EL (cell line): Measurements from ENCODE around the gene MTMR8.
"Not testable (repeated sequence)": the region's sequence is repeated elsewhere in the genome, so short reads cannot be mapped to it uniquely, and the experiment has no call there.

Experiments used
- DNase-seq: peaks from one replicate; pipeline ENCODE4 v3.0.0-alpha.2; 2016

The MTMR8 gene

GRCh38 chrX:64394874-64395567 lies at the start of gene MTMR8:
Gene MTMR8, minus strand, starts transcription at chrX:64395452. Its CDS starts 89 bp downstream, at chrX:64395363.
- peak; percentile 7 for DNase-seq

DNA sequence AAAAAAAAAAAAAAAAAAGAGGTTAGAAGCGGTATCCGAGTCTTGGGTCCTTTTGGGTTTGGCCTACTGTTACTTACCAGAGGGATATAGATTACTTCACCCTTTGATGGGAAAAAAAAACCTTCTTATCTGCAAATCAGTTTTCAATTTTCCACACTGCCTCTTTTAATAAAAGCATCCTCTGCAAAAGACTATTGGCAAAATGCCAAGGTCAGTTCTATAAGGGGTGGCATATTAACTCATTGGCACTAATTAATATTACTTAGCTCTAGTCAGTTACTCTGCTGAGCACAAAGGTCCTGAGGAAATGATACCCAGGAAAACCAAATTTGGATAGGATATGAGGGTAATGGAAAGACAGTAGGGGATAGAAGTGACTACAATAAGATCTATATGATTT lies 44.3 kb upstream of the MTMR8 start:
- DNase-seq, result no peak

GRCh38 chrX:64437665-64438064 lies 42.4 kb upstream of the MTMR8 start:
- DNase-seq, result no peak

GRCh38 chrX:64437218-64437617 lies 42.0 kb upstream of the MTMR8 start:
- DNase-seq, result no peak

- no peak for DNase-seq
These were observed 33.1 kb upstream of the MTMR8 start for GRCh38 chrX:64428371-64428770.

- no peak for DNase-seq
These were observed 32.5 kb upstream of the MTMR8 start for GRCh38 chrX:64427787-64428186.

- no peak for DNase-seq
These were observed 32.0 kb upstream of the MTMR8 start for GRCh38 chrX:64427281-64427680.

DNA sequence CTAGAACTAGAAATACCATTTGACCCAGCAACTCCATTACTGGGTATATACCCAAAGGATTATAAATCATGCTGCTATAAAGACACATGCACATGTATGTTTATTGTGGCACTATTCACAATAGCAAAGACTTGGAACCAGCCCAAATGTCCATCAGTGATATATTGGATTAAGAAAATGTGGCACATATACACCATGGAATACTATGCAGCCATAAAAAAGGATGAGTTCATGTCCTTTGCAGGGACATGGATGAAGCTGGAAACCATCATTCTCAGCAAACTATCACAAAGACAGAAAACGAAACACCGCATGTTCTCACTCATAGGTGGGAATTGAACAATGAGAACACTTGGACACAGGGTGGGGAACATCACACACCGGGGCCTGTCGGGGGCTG lies 14.5 kb upstream of the MTMR8 start:
- not testable (repeated sequence) for DNase-seq

GRCh38 chrX:64398088-64398487 lies 2.8 kb upstream of the MTMR8 start:
- DNase-seq, result no peak

DNA sequence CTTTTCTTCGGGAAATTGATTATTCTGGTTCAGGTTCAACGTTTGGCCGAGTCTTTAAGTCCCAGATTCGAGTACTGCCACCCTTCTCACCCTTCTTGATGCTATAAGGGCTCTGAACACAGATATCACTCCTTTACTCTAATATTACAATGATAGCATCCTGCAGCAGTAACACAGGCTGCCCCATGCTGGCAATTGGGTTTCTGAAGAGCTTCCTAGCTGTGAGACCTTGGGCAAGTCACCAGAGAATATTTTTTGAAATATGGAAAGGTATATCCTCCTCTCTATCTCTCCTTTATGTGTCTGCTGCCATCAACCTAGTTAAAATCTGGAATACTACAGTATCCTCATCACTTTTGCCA lies 297 bp upstream of the MTMR8 start:
- DNase-seq, result no peak

- no peak for DNase-seq
These were observed 986 bp downstream of the MTMR8 start for GRCh38 chrX:64394059-64394873.

DNA sequence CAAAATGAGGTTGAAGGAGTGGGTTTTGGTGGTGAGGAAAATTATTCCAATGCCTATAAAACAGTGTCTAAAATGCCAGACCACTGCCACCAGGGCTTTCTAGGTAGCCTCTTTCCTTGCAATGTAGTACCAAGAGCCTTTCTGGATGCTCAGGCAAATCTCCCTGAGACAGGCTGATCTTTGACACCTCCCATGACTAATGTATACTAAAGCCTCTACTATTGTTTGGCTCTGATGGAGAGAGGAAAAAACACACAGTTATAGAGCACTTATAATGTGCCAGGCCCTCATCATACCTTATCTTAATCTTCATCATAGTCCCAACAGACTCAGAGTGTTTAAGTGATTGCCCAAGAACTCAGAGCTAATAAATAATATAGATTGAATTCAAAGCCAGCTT lies 5.8 kb downstream of the MTMR8 start:
- DNase-seq, result no peak

- DNase-seq, result not testable (repeated sequence)
These were observed 14.5 kb downstream of the MTMR8 start for GRCh38 chrX:64380789-64381188.

GRCh38 chrX:64379924-64380323 lies 15.3 kb downstream of the MTMR8 start:
- DNase-seq, result no peak

- no peak for DNase-seq
These were observed 17.5 kb downstream of the MTMR8 start for GRCh38 chrX:64377753-64378152.

DNA sequence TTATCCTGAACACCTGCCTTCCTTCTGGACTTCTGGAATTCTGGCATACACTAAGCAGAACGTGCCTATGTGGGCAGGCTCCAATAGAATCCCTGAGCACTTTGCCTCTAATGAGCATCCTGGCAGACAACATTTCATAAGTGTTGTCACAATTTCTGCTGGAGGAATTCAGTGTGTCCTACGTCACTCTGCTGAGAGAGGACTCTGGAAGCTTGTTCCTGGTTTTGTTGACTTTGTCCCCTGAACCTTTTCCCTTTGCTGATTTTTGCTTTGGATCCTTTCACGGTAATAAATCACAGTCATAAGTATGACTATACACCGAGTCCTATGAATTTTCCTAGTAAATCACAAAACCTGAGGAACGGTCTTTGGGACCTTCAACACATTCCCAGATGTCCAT lies 43.2 kb downstream of the MTMR8 start:
- no peak for DNase-seq

DNA sequence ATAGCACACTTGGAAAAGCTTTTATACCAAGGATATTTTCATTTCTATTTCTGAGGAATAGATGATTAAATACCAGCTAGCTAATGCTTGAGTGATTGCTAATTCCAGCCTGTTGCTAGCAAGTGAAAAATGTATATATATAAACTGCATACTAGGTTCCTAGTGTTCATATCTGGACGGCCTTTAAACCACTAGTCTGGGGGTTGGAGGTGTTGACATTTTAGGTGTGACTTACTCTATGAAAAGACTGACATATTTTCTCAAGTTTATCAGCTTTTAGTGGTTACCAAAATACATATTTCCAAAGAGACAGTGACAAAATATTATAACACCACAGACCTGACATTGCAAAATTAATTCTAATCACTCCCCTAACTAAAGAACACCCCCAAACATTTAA lies 44.7 kb downstream of the MTMR8 start:
- no peak for DNase-seq

GRCh38 chrX:64350047-64350446 lies 45.2 kb downstream of the MTMR8 start:
- no peak for DNase-seq

GRCh38 chrX:64342811-64343210 lies 52.4 kb downstream of the MTMR8 start:
- no peak for DNase-seq

- DNase-seq, result no peak
These were observed 57.0 kb downstream of the MTMR8 start for GRCh38 chrX:64338296-64338695.

GRCh38 chrX:64334467-64334866 lies 60.8 kb downstream of the MTMR8 start:
- no peak for DNase-seq

- no peak for DNase-seq
These were observed 65.0 kb downstream of the MTMR8 start for GRCh38 chrX:64330284-64330683.

GRCh38 chrX:64321507-64321906 lies 73.7 kb downstream of the MTMR8 start:
- DNase-seq, result no peak

DNA sequence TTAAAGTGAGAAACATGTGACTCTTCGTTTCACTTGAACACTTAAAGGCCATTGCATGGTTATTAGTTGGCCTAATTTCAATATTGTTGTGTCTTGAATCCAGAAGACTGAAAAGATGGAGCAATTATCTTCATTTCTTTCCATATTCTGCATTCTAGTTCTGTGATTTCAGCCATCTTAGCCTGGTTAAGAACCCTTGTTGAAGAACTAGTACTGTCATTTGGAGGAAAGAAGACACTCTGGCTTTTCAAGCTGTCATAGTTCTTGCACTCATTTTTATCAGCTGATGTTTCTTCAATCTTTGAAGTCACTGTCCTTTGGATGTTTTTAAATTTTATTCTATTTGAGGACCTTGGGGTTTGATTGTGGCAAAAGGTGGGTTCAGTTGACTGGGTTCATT lies 81.6 kb downstream of the MTMR8 start:
- DNase-seq, result no peak

DNA sequence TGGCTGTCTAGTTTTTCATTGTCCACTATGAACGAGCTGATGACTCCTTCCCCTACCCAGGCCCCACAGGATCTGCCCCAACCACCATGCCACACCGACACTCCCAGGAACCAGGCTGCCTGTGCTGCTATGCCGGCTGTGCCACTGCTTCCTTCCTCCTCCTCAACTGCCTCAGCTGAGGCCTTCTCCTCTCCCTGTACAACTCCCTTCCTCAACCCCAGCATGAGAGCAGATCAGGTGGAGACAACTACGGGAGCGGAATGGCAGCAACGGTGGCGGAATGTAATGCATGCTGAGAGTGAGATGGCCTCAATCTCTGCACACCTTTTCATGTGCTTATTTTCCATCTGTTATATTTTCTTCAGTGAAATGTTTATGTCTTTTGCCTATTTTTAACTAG lies 88.5 kb downstream of the MTMR8 start:
- no peak for DNase-seq
